Endothelial cell of umbilical vein (primary cell): ENCODE measurements around the gene ESPNL. TPM values are rescaled to one million over a fixed set of nuclear protein-coding genes. Genes with fewer than 3 reads are reported as not detected.

ENCODE experiments used
- BruUV-seq: library from RNA; stranded (reverse); fragments of 400-500 nt; replicated peaks from 2 replicates; lab custom pipeline; 2021; lab: Mats Ljungman, UMichigan
- CTCF ChIA-PET: fragments of 300-600, 350-600 bp; sonication (Branson Sonifier 250); formaldehyde crosslinking; loops from one replicate; lab custom pipeline; 2021; ENCODE audit warnings: antibody characterized with exemption, inconsistent platforms; lab: Charles Lee
- POLR2A ChIA-PET: fragments of 300-600, 350-600 bp; sonication (Branson Sonifier 250); formaldehyde crosslinking; loops from one replicate; lab custom pipeline; 2021; ENCODE audit warnings: antibody characterized with exemption, inconsistent platforms; lab: Charles Lee
- DNase-seq: peaks from one replicate; pipeline ENCODE4 v3.0.0-alpha.2; 2011; ENCODE audit warnings: low read depth, low spot score
- FAIRE-seq: peaks from 2 replicates; lab custom pipeline; 2011; peaks lifted over from hg19 to GRCh38; lab: Jason Lieb, UNC
- H2AFZ ChIP-seq: 2 replicates; pipeline ENCODE4 v1.6.0; 2012; ENCODE audit warnings: low read depth, low read length, control low read depth, inconsistent platforms
- H3K27ac ChIP-seq: 2 replicates; pipeline ENCODE4 v1.5.1; 2011; ENCODE audit warnings: low read depth, mild to moderate bottlenecking, control low read depth, low read length, moderate library complexity; ENCODE audit not compliant: insufficient read depth
- H3K27me3 ChIP-seq, 2 experiments: 2 replicates each; pipeline versions ENCODE4 v1.6.0 to v1.6.1; 2011; ENCODE audit warnings: low read length in 2 of 2, mixed read lengths in 1 of 2; ENCODE audit not compliant: control insufficient read depth in 2 of 2, insufficient read depth in 2 of 2
- H3K36me3 ChIP-seq, 2 experiments: 2 replicates in 1 of 2; 3 replicates in 1 of 2; pipeline ENCODE4 v1.5.1; 2011; ENCODE audit warnings: low read length in 2 of 2, mild to moderate bottlenecking in 1 of 2, moderate library complexity in 1 of 2; ENCODE audit not compliant: control insufficient read depth in 2 of 2, insufficient read depth in 2 of 2; ENCODE audit errors: extremely low read depth in 1 of 2
- H3K4me1 ChIP-seq: 3 replicates; pipeline ENCODE4 v1.5.1; 2011; ENCODE audit warnings: mild to moderate bottlenecking, low read length; ENCODE audit not compliant: control insufficient read depth, insufficient read depth; ENCODE audit errors: extremely low read depth
- H3K4me2 ChIP-seq: 2 replicates; pipeline ENCODE4 v1.6.1; 2011; ENCODE audit warnings: low read length, control low read depth, mixed read lengths; ENCODE audit not compliant: insufficient read depth
- H3K4me3 ChIP-seq, 3 experiments: fragments of 200-600 bp in 1 of 3; sonication (generic), shearing (Covaris generic) in 1 of 3; replicated peaks in 1 of 3; 2 replicates each; pipeline ENCODE4 v1.5.1; 2011 to 2016; ENCODE audit warnings: control low read depth in 3 of 3, low read length in 3 of 3, mild to moderate bottlenecking in 2 of 3, inconsistent platforms in 1 of 3, low read depth in 1 of 3, moderate library complexity in 1 of 3; ENCODE audit not compliant: insufficient read depth in 1 of 3
- H3K79me2 ChIP-seq: 2 replicates; pipeline ENCODE4 v1.6.0; 2012; ENCODE audit warnings: low read length, inconsistent platforms; ENCODE audit not compliant: control insufficient read depth, insufficient read depth
- H3K9ac ChIP-seq: replicated peaks from 2 replicates; pipeline ENCODE3; 2011; ENCODE audit warnings: low read length, control low read depth; ENCODE audit not compliant: insufficient read depth; ENCODE audit errors: extremely low read depth
- H3K9me1 ChIP-seq: replicated peaks from 3 replicates; pipeline ENCODE4 v1.6.0; 2011; ENCODE audit warnings: mild to moderate bottlenecking, low read length; ENCODE audit not compliant: control insufficient read depth, insufficient read depth; ENCODE audit errors: extremely low read depth
- H3K9me3 ChIP-seq: replicated peaks from 2 replicates; pipeline ENCODE4 v1.5.1; 2012; ENCODE audit warnings: low read length, inconsistent platforms; ENCODE audit not compliant: control insufficient read depth, insufficient read depth
- H4K20me1 ChIP-seq: replicated peaks from 2 replicates; pipeline ENCODE3; 2011; ENCODE audit warnings: mild to moderate bottlenecking, low read length; ENCODE audit not compliant: control insufficient read depth, insufficient read depth; ENCODE audit errors: extremely low read depth
- CTCF ChIP-seq, 2 donors: IDR thresholded peaks; 1 replicate in 1 of 2; 2 replicates in 1 of 2; pipeline ENCODE4 v1.5.1; 2011; ENCODE audit warnings: low read length in 2 of 2, mild to moderate bottlenecking in 2 of 2, moderate library complexity in 2 of 2, control low read depth in 1 of 2, inconsistent platforms in 1 of 2, low read depth in 1 of 2; ENCODE audit not compliant: insufficient read depth in 1 of 2; ENCODE audit errors: extremely low read depth in 1 of 2
- EZH2 ChIP-seq: IDR thresholded peaks from 2 replicates; pipeline ENCODE4 v1.6.1; 2012; ENCODE audit warnings: borderline replicate concordance, low read depth, mild to moderate bottlenecking, moderate library complexity, low read length, inconsistent platforms; ENCODE audit not compliant: severe bottlenecking
- FOS ChIP-seq: IDR thresholded peaks from 2 replicates; pipeline ENCODE4 v1.6.1; 2011; ENCODE audit warnings: mild to moderate bottlenecking, low read length, moderate library complexity, borderline replicate concordance; ENCODE audit not compliant: insufficient read depth
- GATA2 ChIP-seq: IDR thresholded peaks from 2 replicates; pipeline ENCODE4 v1.7.0; 2011; ENCODE audit warnings: low read depth, mild to moderate bottlenecking, moderate library complexity, mixed read lengths, low read length; ENCODE audit not compliant: insufficient read length, insufficient read depth
- JUN ChIP-seq: IDR thresholded peaks from 2 replicates; pipeline ENCODE4 v1.6.1; 2011; ENCODE audit warnings: borderline replicate concordance, low read depth; ENCODE audit not compliant: insufficient read length, insufficient read depth
- MAX ChIP-seq: IDR thresholded peaks from 2 replicates; pipeline ENCODE4 v1.6.1; 2011; ENCODE audit not compliant: insufficient read depth, insufficient read length
- MYC ChIP-seq: IDR thresholded peaks from one replicate; pipeline ENCODE4 v1.6.1; 2011; ENCODE audit warnings: mild to moderate bottlenecking, low read depth, low read length
- POLR2A ChIP-seq: IDR thresholded peaks from 2 replicates; pipeline ENCODE4 v1.6.1; 2012; ENCODE audit warnings: low read depth, mild to moderate bottlenecking, control low read depth, low read length
- POLR2AphosphoS5 ChIP-seq: IDR thresholded peaks from 2 replicates; pipeline ENCODE4 v1.6.1; 2012; ENCODE audit warnings: low read depth, mild to moderate bottlenecking, control low read depth, low read length, moderate library complexity; ENCODE audit not compliant: insufficient read depth
- dilution Hi-C: fragments of 300-500 bp; cut with MboI; formaldehyde crosslinking; loops from one replicate; pipeline ENCODE4 v1.15.0; 2019; ENCODE audit warnings: low sequenced_read_pairs; ENCODE audit not compliant: extremely low pct_ligation_motif_present
- intact Hi-C: fragments of 100-400 bp; cut with micrococcal nuclease; formaldehyde crosslinking; loops from one replicate; pipeline ENCODE4 v1.10.0; 2022
- polyA plus RNA-seq, 4 experiments: library from polyadenylated mRNA; depleted of rRNA in 3 of 4; stranded (reverse) in 3 of 4; unstranded in 1 of 4; fragments of >200 nt; gene quantifications; 2 replicates each; pipeline versions ENCODE4 v1.2.1 to v1.2.3, GENCODE V29; 2011 to 2012; ENCODE audit warnings: missing spikeins in 1 of 4
- total RNA-seq: library from RNA; stranded (reverse); gene quantifications from 2 replicates; pipeline ENCODE4 v1.2.3, GENCODE V29; 2021

ESPNL gene
- total and polyA plus RNA-seq, 2 donors (not counting 3 experiments of a cell fraction or from before 2014, with no cell fraction given) = not detected

GRCh38 chr2:238129166-238130010 is 29.2 kb downstream of the ESPNL start:
- H3K9me3 ChIP-seq = no peaks in the 10 kb centered on the region
- no peak for DNase-seq
- no peaks in the 10 kb centered on the region for H3K27me3 ChIP-seq
- ChIA-PET CTCF (no interaction called here), POLR2A (no interaction called here)
- no peak overlapping the region for H2AFZ ChIP-seq
- no peak for TF ChIP-seq JUN
- TF ChIP-seq GATA2 = no peak
- no peak for TF ChIP-seq MYC
- no peak for TF ChIP-seq FOS
- TF ChIP-seq CTCF (IDR thresholded peaks at IDR 0.05; ENCODE audit: extremely low read depth in 1 of 2, insufficient read depth in 1 of 2, low read depth in 1 of 2, low read length in 2 of 2) = no peak
- no peak for TF ChIP-seq EZH2
- TF ChIP-seq MAX = no peak
- no peak for TF ChIP-seq POLR2AphosphoS5
- TF ChIP-seq POLR2A = no peak
- H3K4me1 ChIP-seq = no peaks in the 10 kb centered on the region
- H3K9me1 ChIP-seq = no peaks in the 10 kb centered on the region
- intact Hi-C loops = no loop called here
- no peak overlapping the region for H3K27ac ChIP-seq
- BruUV-seq = no TSS peak
- dilution Hi-C loops = no loop called here
- no peak overlapping the region for H3K4me2 ChIP-seq
- H4K20me1 ChIP-seq = no peaks in the 10 kb centered on the region
- no peak overlapping the region for H3K4me3 ChIP-seq
- no peaks in the 10 kb centered on the region for H3K36me3 ChIP-seq
- no peaks in the 10 kb centered on the region for H3K79me2 ChIP-seq
- no peak overlapping the region for H3K9ac ChIP-seq
- FAIRE-seq = no peak
